ENCODE data around the gene UGT2B28. TPM values are rescaled to one million over a fixed set of nuclear protein-coding genes. Genes with fewer than 3 reads are reported as not detected.

UGT2B28 gene
- not detected in 2 replicates for total RNA-seq

GRCh38 chr4:69280081-69280480 is at the start of gene UGT2B28:
UGT2B28 (plus strand) TSS chr4:69280475; CDS start chr4:69280501, 26 bp downstream.

Other genes starting within 250 kb of the UGT2B28 start
- gene UGT2B7, start 184.0 kb upstream of the UGT2B28 start, total RNA-seq: not detected in 2 replicates
- gene UGT2B11, start 65.7 kb upstream of the UGT2B28 start, total RNA-seq: not detected in 2 replicates
- gene UGT2B4, start 215.4 kb downstream of the UGT2B28 start, total RNA-seq: not detected in 2 replicates

Measured in pericardium fibroblast (primary cell).